ENCODE measurements around the gene TRAP1.

Gene TRAP1

DNA sequence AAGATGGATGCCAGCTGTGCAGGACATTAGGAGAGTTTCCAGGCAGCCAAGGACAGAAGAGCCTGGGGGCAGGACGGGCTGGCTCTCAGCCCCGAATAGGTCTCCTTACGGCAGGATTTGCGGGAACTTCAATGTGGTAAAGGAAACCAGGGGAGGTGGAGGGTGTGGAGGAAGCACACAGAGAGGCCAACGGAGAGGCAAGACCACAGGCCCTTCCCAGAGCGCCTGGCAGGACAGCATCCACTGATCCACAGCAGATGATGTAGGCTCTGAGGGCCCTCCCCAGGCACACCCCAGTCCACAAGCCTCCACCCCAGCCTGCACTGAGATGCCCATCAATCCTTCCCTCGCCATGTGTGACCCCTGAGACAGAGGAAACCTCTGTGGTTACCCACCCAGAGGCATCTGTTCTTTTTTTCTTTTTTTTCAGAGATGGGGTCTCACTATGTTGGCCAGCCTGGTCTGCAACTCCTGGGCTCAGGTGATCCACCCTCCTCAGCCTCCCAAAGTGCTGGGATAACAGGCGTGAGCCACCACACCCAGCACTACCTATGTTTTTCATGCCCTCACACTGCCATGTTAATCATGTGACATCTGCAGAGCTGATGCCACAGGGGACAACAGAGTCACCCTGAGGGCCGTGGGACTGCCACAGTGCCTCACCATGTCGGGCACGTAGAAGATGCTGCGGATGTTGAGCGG is 43.5 kb downstream of the TRAP1 start:
- Histone ChIP-seq H3K9me2 (replicated peaks; ENCODE audit: insufficient read depth, low read length) (no peaks in the 10 kb centered on the region), H4K20me1 (ENCODE audit: low read depth, low read length) (no peaks in the 10 kb centered on the region), H3K27ac (ENCODE audit: low read depth, low read length) (no peak overlapping the region), H2AFZ (ENCODE audit: low read depth, low read length, severe bottlenecking) (no peak overlapping the region), H3K27me3 (ENCODE audit: low read length) (no peaks in the 10 kb centered on the region), H3K9ac (ENCODE audit: low read length) (no peak overlapping the region), H3F3A (ENCODE audit: insufficient read depth) (no peaks in the 10 kb centered on the region), H3K79me2 (ENCODE audit: insufficient read depth, low read length) (no peaks in the 10 kb centered on the region), H3K9me3 (ENCODE audit: insufficient read depth, low read length) (no peaks in the 10 kb centered on the region), H3K4me2 (ENCODE audit: low read depth, low read length, poor library complexity, severe bottlenecking) (no peak overlapping the region), H3K36me3 (ENCODE audit: low read length) (no peaks in the 10 kb centered on the region), H3K4me3 (ENCODE audit: insufficient read depth, low read length, poor library complexity, severe bottlenecking) (no peak overlapping the region)
- TF ChIP-seq, protein P1, sequence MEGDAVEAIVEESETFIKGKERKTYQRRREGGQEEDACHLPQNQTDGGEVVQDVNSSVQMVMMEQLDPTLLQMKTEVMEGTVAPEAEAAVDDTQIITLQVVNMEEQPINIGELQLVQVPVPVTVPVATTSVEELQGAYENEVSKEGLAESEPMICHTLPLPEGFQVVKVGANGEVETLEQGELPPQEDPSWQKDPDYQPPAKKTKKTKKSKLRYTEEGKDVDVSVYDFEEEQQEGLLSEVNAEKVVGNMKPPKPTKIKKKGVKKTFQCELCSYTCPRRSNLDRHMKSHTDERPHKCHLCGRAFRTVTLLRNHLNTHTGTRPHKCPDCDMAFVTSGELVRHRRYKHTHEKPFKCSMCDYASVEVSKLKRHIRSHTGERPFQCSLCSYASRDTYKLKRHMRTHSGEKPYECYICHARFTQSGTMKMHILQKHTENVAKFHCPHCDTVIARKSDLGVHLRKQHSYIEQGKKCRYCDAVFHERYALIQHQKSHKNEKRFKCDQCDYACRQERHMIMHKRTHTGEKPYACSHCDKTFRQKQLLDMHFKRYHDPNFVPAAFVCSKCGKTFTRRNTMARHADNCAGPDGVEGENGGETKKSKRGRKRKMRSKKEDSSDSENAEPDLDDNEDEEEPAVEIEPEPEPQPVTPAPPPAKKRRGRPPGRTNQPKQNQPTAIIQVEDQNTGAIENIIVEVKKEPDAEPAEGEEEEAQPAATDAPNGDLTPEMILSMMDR (IDR thresholded peaks at IDR 0.05; ENCODE audit: insufficient read depth, low read length, poor library complexity, severe bottlenecking) = no peak
- TF ChIP-seq EZH2phosphoT487 (conservative IDR thresholded peaks at IDR 0.05; ENCODE audit: low read length) = no peak

GRCh38 chr16:3673201-3673600 is 44.1 kb downstream of the TRAP1 start:
- no peaks in the 10 kb centered on the region for H3K9me3 ChIP-seq (ENCODE audit: insufficient read depth, low read length)
- no peaks in the 10 kb centered on the region for H3K9me2 ChIP-seq (replicated peaks; ENCODE audit: insufficient read depth, low read length)
- 0 out of 2 replicates have a peak, but pooled peaks cover 2% of the 10 kb centered on the region for H3K36me3 ChIP-seq (ENCODE audit: low read length)
- no peak overlapping the region for H3K4me3 ChIP-seq (ENCODE audit: insufficient read depth, low read length, poor library complexity, severe bottlenecking)
- H4K20me1 ChIP-seq (ENCODE audit: low read depth, low read length) = no peaks in the 10 kb centered on the region
- no peaks in the 10 kb centered on the region for H3K27me3 ChIP-seq (ENCODE audit: low read length)
- H3K79me2 ChIP-seq (ENCODE audit: insufficient read depth, low read length) = no peaks in the 10 kb centered on the region
- H2AFZ ChIP-seq (ENCODE audit: low read depth, low read length, severe bottlenecking) = no peak overlapping the region
- H3F3A ChIP-seq (ENCODE audit: insufficient read depth) = 0 out of 2 replicates have a peak, but pooled peaks cover 3% of the 10 kb centered on the region
- H3K4me2 ChIP-seq (ENCODE audit: low read depth, low read length, poor library complexity, severe bottlenecking) = no peak overlapping the region
- H3K27ac ChIP-seq (ENCODE audit: low read depth, low read length) = no peak overlapping the region
- no peak overlapping the region for H3K9ac ChIP-seq (ENCODE audit: low read length)
- TF ChIP-seq, protein P1 (IDR thresholded peaks at IDR 0.05; ENCODE audit: insufficient read depth, low read length, poor library complexity, severe bottlenecking) = no peak
- TF ChIP-seq EZH2phosphoT487 (conservative IDR thresholded peaks at IDR 0.05; ENCODE audit: low read length) = no peak

DNA sequence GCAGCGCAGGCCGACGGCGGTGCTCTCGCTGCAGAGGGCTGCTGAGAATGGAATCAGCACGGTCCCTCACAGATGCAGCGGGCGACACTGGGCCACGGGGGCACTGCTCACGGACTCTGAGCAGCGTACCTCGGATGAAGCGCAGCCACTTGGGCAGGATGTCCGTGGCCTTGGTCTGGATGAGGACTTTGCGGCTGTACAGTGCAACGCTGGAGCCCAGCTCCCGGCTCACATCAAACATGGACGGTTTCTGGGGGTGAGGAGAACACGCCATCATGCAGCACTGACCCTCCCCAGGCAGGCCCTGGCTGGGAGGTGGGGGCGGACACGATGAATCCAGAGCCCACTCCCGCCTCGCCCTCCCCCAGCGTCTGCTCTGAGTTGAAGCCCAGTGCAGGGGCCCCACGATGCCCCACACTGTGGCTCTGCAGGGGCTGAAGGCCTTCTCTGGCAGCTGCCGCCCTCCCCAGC is 44.7 kb downstream of the TRAP1 start:
- Histone ChIP-seq H3K79me2 (ENCODE audit: insufficient read depth, low read length) (no peaks in the 10 kb centered on the region), H3K27me3 (ENCODE audit: low read length) (no peaks in the 10 kb centered on the region), H3K9ac (ENCODE audit: low read length) (no peak overlapping the region), H3F3A (ENCODE audit: insufficient read depth) (0 out of 2 replicates have a peak, but pooled peaks cover 3% of the 10 kb centered on the region), H3K36me3 (ENCODE audit: low read length) (0 out of 2 replicates have a peak, but pooled peaks cover 2% of the 10 kb centered on the region), H3K27ac (ENCODE audit: low read depth, low read length) (no peak overlapping the region), H2AFZ (ENCODE audit: low read depth, low read length, severe bottlenecking) (no peak overlapping the region), H3K4me3 (ENCODE audit: insufficient read depth, low read length, poor library complexity, severe bottlenecking) (no peak overlapping the region), H3K9me2 (replicated peaks; ENCODE audit: insufficient read depth, low read length) (no peaks in the 10 kb centered on the region), H3K4me2 (ENCODE audit: low read depth, low read length, poor library complexity, severe bottlenecking) (no peak overlapping the region), H3K9me3 (ENCODE audit: insufficient read depth, low read length) (no peaks in the 10 kb centered on the region), H4K20me1 (ENCODE audit: low read depth, low read length) (no peaks in the 10 kb centered on the region)
- TF ChIP-seq EZH2phosphoT487 (conservative IDR thresholded peaks at IDR 0.05; ENCODE audit: low read length) = no peak
- TF ChIP-seq, protein P1 (IDR thresholded peaks at IDR 0.05; ENCODE audit: insufficient read depth, low read length, poor library complexity, severe bottlenecking) = no peak
